NCI-H2227 (cell line): Measurements from ENCODE around the gene LZTS3.
"Not testable (repeated sequence)": the region's sequence is repeated elsewhere in the genome, so short reads cannot be mapped to it uniquely, and the experiment has no call there.

ENCODE experiments used
- DNase-seq: peaks from one replicate; lab custom pipeline; 2025; ENCODE audit not compliant: unreplicated experiment; lab: John Stamatoyannopoulos, UW

Gene LZTS3

DNA sequence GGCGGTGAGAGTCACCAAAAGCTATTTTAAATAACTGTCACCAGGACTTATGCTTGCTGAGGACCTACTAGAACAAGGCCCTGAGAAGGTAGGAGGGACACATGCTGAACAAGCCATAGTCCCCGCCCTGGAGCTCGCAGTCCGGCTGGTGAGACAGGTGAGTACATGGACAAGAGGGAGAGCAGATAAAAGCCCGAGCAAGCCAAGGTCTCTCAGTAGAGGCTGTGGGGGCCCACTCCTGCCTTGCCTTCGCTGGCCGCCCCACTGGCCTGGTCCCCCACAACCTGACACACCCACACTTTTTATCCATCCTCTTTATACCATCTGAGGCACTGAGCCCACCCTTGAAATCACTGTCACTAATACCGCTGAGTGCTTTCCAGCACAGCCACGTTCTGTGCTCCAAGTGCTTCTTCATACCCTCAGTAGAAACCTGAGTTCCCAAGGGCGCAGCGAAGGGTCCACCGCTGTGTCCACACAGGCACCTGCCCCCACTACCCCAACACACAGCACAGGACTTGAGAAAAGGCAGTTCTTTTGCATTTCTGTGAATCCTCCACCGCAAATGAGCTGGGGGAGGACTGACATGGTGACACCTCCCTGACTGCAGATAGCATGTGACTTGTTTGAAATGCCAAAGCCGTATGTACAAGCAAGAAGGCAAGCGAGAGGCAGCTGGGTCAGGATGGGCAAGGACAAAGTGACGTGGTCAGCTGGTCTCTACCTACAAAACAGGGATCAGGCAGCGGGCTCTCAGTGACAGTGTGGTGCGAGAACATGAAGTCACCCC is 19.1 kb upstream of the LZTS3 start:
- no peak for DNase-seq

- no peak for DNase-seq
These were observed 17.3 kb upstream of the LZTS3 start for GRCh38 chr20:3190681-3191111.

- no peak for DNase-seq
These were observed 16.3 kb upstream of the LZTS3 start for GRCh38 chr20:3189561-3190131.

DNA sequence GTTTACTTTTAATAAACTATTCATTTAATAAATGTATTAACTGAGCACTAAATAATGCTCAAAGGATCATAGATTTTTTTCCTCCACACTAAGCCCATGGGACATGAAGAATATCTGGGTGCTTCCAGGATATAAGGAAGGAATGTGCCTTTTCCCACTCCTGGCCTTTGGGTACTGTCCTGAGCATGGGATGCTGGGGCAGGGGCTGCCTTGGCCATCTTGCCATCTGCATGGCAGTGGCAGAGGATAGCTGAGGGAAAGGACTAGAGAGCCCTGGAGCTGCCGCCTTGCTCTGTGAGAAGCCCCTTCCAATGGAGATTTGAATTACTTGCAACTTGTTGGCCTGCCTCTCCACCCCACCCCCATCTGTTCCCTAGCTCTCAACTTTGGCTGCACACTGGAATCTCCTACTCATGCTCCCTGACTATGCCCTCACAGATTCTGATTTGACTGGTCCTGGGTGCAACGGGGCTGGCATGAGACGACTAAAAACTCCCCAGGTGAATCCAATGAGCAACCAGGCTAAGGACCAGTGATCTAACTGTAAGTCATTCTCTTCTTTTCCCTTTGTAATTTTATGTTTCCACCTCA is 15.6 kb upstream of the LZTS3 start:
- no peak for DNase-seq

DNA sequence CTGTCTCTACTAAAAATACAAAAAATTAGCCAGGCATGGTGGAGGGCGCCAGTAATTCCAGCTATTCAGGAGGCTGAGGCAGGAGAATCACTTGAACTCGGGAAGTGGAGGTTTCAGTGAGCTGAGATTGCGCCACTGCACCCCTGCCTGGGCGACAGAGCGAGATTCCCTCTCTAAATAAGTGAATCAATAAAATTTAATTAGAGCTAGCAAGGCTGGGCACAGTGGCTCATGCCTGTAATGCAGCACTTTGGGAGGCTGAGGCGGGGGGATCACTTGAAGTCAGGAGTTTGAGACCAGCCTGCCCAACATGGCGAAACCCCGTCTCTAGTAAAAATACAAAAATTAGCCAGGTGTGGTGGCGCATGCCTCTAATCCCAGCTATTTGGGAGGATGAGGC is 14.5 kb upstream of the LZTS3 start:
- DNase-seq, result not testable (repeated sequence)

- no peak for DNase-seq
These were observed 10.7 kb upstream of the LZTS3 start for GRCh38 chr20:3183896-3184612.

DNA sequence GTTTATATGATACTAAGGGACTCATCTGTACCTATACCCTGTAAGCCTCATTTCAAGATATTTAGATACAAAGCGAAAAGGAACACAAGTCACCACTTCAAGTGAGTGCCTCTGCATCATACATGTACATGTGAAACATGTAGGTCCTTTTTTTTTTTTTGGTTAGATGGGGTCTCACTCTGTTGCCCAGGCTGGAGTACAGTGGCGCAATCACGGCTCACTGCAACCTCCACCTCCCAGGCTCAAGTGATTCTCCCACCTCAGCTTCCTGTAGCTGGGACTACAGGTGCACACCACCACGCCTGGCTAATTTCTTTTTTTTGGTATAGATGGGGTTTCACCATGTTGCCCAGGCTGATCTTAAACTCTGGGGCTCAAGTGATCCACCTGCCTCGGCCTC is 9.1 kb upstream of the LZTS3 start:
- not testable (repeated sequence) for DNase-seq

DNA sequence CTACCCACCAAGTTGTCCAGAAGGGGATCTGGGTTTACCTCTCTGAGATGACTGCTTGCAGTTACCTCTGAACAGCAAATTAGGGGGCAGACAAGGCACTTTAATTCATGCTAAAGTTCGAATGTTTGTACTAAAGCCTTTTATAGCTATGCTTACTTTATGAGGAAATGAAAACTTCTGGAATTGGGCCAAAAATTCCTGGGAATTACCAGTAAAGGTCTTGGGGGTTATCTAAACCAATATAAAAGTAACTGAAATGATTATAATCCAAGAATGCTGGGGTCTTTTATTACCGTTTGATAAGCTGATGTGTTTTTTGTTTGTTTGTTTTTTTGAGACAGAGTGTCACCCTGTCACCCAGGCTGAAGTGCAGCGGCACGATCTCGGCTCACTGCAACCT is 7.9 kb upstream of the LZTS3 start:
- DNase-seq, result no peak

DNA sequence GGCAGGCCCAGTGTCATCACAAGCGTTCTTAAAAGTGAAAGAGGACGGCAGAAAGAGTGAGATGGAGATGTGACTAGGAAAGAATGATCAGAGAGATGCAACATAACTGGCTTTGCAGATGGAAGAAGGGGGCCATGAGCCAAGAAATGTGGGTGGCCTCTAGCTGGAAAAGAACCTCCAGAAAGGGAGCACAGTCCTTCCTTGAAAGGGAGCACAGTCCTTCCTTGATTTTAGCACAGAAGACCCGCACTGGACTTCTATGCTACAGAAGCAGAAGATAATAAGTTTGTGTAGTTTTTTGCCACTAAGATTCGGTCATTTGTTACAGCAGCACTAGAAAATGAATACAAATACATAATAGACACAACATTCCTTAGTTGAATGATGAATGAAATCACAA is 7.0 kb upstream of the LZTS3 start:
- DNase-seq, result no peak

- DNase-seq, result no peak
These were observed 4.6 kb upstream of the LZTS3 start for GRCh38 chr20:3177746-3178485.

DNA sequence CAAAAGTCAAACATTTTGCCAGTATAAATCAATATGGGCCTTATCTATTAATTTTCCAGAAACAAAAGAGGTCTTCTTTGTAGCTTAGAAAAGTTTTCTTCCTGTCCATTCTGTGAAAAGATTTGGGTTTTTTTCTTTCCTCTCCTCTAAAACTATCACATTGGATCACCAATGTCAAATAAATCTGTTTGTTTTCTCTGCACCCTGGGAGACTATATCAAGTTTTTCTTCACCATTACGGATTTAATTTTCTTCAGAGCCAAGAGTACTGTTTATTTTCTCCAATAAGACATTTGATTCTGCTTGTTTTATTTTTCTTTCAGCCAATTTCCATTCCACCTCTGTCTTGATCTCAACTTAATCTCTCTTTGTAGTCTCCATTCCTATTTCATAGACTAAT is 1.9 kb upstream of the LZTS3 start:
- no peak for DNase-seq

GRCh38 chr20:3174442-3175261 is 1.3 kb upstream of the LZTS3 start:
- DNase-seq, result no peak

GRCh38 chr20:3173610-3174441 is 477 bp upstream of the LZTS3 start:
- peak; percentile 96 for DNase-seq

DNA sequence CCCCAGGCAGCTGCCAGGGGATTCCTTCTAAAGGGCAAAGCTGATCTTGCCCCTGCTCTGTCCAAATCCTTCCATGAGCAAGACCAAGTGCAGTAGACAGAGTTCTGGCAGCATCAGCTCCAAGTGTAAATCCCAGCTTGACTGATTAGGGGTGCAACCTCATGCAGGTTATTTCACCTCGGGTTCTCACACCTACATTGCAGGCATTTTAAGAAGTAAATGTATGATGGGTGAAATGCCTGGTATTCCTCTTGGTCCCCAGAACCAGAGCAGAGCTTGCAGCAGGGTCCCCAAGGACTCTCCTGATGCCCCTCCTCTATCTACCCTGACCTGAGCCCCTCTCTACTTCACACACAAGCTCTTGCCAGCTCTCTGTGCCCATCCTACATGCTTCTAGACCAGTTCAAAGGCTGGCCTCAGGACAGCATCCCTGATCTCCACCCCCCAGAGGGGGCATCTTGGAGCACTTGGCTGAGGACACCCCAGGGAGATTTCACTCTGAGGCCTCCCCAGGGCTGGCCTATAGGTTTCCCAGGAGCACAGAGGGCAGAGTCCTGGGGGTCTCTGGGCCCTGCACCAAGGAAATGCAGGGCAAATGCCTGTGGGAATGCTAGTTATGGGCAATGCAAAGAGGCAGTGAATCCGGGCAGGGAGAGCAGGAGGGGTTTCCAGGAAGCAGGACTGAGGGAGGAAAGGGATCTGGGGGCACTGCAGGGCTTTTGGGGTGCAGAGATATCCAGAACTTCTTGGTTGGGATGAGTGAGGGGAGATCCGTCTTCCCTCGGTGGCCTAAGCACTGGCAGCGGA is 1.0 kb downstream of the LZTS3 start:
- no peak for DNase-seq

GRCh38 chr20:3171391-3172125 is 1.8 kb downstream of the LZTS3 start:
- DNase-seq, result no peak

- DNase-seq, result no peak
These were observed 4.3 kb downstream of the LZTS3 start for GRCh38 chr20:3168829-3169590.
